ENCODE data around the gene WFDC2.
A peak's percentile ranks its signal among the peaks of the same experiment; 100 is the strongest.

DNA sequence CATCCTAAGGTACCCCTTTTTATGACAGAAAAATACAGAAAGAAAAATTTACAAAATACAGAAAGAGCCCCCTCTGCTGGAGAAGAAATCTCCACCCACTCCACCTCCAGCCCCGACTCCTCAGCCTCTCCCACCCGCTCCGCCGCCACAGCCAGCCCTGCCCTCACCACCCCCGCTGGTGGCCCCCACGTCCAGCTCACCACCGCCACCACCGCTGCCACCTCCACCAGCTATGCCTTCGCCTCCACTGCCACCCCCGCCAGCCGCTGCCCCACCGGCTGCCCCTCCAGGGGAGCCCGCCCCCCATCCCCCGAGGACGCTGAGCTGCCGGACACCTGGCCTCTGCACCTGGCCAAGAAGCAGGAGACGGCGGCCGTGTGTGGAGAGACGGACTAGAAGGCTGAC lies 17.7 kb downstream of the WFDC2 start:
- TF ChIP-seq, protein P1, sequence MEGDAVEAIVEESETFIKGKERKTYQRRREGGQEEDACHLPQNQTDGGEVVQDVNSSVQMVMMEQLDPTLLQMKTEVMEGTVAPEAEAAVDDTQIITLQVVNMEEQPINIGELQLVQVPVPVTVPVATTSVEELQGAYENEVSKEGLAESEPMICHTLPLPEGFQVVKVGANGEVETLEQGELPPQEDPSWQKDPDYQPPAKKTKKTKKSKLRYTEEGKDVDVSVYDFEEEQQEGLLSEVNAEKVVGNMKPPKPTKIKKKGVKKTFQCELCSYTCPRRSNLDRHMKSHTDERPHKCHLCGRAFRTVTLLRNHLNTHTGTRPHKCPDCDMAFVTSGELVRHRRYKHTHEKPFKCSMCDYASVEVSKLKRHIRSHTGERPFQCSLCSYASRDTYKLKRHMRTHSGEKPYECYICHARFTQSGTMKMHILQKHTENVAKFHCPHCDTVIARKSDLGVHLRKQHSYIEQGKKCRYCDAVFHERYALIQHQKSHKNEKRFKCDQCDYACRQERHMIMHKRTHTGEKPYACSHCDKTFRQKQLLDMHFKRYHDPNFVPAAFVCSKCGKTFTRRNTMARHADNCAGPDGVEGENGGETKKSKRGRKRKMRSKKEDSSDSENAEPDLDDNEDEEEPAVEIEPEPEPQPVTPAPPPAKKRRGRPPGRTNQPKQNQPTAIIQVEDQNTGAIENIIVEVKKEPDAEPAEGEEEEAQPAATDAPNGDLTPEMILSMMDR (IDR thresholded peaks at IDR 0.05; ENCODE audit: low read depth, low read length, poor library complexity, severe bottlenecking), result peak; percentile 37
- TF ChIP-seq EZH2phosphoT487 (IDR thresholded peaks at IDR 0.05; ENCODE audit: borderline replicate concordance, low read length), result no peak
